Measurements from ENCODE around the gene ZNF547. TPM values are rescaled to one million over a fixed set of nuclear protein-coding genes. Genes with fewer than 3 reads are reported as not detected.

Gene ZNF547
- total RNA-seq, 3 donors from 2014 or later (not counting 1 experiment from before 2014, with no cell fraction given): 0.48 to 1.2 (median 0.92) TPM

DNA sequence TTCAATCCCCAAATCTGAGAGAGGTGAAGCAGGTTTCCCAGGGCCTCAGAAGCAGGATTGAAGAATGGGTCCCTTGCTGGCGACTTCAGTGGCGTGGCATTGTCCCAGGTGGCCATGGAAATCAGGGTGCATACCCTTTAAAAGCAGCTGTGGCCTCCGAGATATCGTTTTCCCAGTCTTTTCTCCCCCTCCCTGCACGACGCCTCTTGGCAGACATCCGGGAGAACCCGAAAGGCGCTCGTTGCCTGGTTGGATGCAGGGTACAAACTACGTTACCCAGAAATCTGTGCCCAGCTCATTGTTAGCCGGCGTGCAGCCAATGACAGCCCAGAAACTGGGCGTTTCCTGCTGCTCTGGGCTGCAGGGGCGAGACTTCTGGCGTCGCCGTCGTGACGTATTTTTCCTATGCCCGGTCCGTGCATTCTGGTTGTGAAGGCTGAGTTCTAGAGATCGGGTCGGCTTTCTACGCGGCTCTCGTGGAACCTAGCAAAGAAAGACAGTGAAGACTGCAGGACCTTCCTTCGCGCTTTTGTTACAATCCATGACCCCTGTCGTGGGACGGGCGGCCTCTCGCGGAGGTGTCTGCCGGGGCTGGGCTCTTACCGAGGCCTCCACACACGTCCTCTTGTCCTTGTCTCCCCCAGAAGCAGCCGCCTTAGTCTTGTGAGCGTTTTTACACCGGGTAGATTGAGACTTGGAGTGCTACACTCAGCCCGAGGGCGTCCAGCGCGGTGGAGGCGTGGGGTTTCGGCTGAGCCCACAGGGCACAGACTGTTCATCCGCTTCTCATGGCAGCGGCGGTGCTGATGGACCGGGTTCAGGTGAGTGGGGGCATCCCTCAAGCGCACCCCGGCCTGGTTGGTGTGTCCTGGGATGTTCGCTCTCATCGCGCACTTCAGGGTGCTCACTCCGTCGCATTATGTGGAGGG lies 12.2 kb upstream of the ZNF547 start, which contains the start of gene ZNF304:
TSS of gene ZNF304 (plus strand) at position 395 of the 929 bp plus-strand sequence. CDS start at position 789, 394 bp downstream.
- peaks cover 25% of the 10 kb centered on the region for H3K36me3 ChIP-seq (ENCODE audit: control insufficient read depth, insufficient read depth, low read length)
- H3K27ac ChIP-seq (ENCODE audit: low read length): peak within 1 kb of the TSS; percentile 77
- Mint-ChIP-seq H3K4me1 (peaks cover 32 to 33% of the 10 kb centered on the region in 2 donors), H3K9me3 (peaks cover 9 to 17% of the 10 kb centered on the region in 2 donors), H3K36me3 (peaks cover 42% of the 10 kb centered on the region), H3K27ac (peak within 1 kb of the TSS; percentile 95 to 97), H3K27me3 (ENCODE audit: low read depth in 2 of 2) (peaks cover 8 to 16% of the 10 kb centered on the region in 2 donors), H3K4me3 (peak within 1 kb of the TSS; percentile 98)
- peaks cover 17% of the 10 kb centered on the region for H3K4me1 ChIP-seq (ENCODE audit: control insufficient read depth, insufficient read depth, low read length)
- peak; percentile 75 to 91 for DNase-seq
- peaks cover 2% of the 10 kb centered on the region for H3K27me3 ChIP-seq (ENCODE audit: control insufficient read depth, insufficient read depth, low read length)
- no peak for TF ChIP-seq CTCF (IDR thresholded peaks at IDR 0.05)
- peaks cover 25% of the 10 kb centered on the region for H3K9me3 ChIP-seq (ENCODE audit: control insufficient read depth, insufficient read depth, low read length)
- peak within 1 kb of the TSS; percentile 91 for H3K4me3 ChIP-seq (ENCODE audit: low read length)
- intact Hi-C loops (cut with micrococcal nuclease): loop anchor here (1.0 to 5.0 kb wide), 6 partner anchors 12 to 110 kb away; partner anchors contain the start of genes TRAPPC2B, ZNF17, ZNF460 and ZNF543
- 3% methylated on average over 57 of the region's 57 CpGs for WGBS (ENCODE audit: insufficient coverage)
- ATAC-seq: peak; percentile 94 to 99 (median 98)

GRCh38 chr19:57351867-57352266 lies 11.5 kb upstream of the ZNF547 start:
- H3K4me3 ChIP-seq (ENCODE audit: low read length): peak overlapping the region; percentile 91
- Mint-ChIP-seq H3K36me3 (peaks cover 49% of the 10 kb centered on the region), H3K27me3 (ENCODE audit: low read depth in 2 of 2) (peaks cover 4 to 10% of the 10 kb centered on the region in 2 donors), H3K27ac (peak overlapping the region; percentile 95 to 97), H3K4me1 (peaks cover 32 to 33% of the 10 kb centered on the region in 2 donors), H3K4me3 (peak overlapping the region; percentile 98), H3K9me3 (peaks cover 9 to 20% of the 10 kb centered on the region in 2 donors)
- H3K27me3 ChIP-seq (ENCODE audit: control insufficient read depth, insufficient read depth, low read length): no peaks in the 10 kb centered on the region
- DNase-seq (no peak), ATAC-seq (no peak)
- no peak overlapping the region for H3K27ac ChIP-seq (ENCODE audit: low read length)
- 24% methylated on average over 7 of the region's 7 CpGs for WGBS (ENCODE audit: insufficient coverage)
- intact Hi-C loops (cut with micrococcal nuclease): loop anchor here (1.0 to 5.0 kb wide), 6 partner anchors 11 to 111 kb away; partner anchors contain the start of genes TRAPPC2B, ZNF17, ZNF460 and ZNF543
- peaks cover 32% of the 10 kb centered on the region for H3K9me3 ChIP-seq (ENCODE audit: control insufficient read depth, insufficient read depth, low read length)
- TF ChIP-seq CTCF (IDR thresholded peaks at IDR 0.05): no peak
- peaks cover 17% of the 10 kb centered on the region for H3K4me1 ChIP-seq (ENCODE audit: control insufficient read depth, insufficient read depth, low read length)
- H3K36me3 ChIP-seq (ENCODE audit: control insufficient read depth, insufficient read depth, low read length): peaks cover 33% of the 10 kb centered on the region

GRCh38 chr19:57355916-57356315 lies 7.4 kb upstream of the ZNF547 start:
- Mint-ChIP-seq H3K36me3 (peaks cover 63% of the 10 kb centered on the region), H3K9me3 (peaks cover 9 to 20% of the 10 kb centered on the region in 2 donors), H3K4me3 (no peak overlapping the region), H3K27me3 (ENCODE audit: low read depth in 2 of 2) (no peaks in the 10 kb centered on the region), H3K27ac (no peak overlapping the region), H3K4me1 (peaks cover 27 to 29% of the 10 kb centered on the region in 2 donors)
- peaks cover 12% of the 10 kb centered on the region for H3K4me1 ChIP-seq (ENCODE audit: control insufficient read depth, insufficient read depth, low read length)
- peaks cover 36% of the 10 kb centered on the region for H3K36me3 ChIP-seq (ENCODE audit: control insufficient read depth, insufficient read depth, low read length)
- WGBS (ENCODE audit: insufficient coverage): 93% methylated on average over 3 of the region's 4 CpGs
- no peaks in the 10 kb centered on the region for H3K27me3 ChIP-seq (ENCODE audit: control insufficient read depth, insufficient read depth, low read length)
- H3K9me3 ChIP-seq (ENCODE audit: control insufficient read depth, insufficient read depth, low read length): peaks cover 56% of the 10 kb centered on the region
- intact Hi-C loops (cut with micrococcal nuclease): no loop called here
- no peak overlapping the region for H3K27ac ChIP-seq (ENCODE audit: low read length)
- ATAC-seq (no peak), DNase-seq (no peak)
- TF ChIP-seq CTCF (IDR thresholded peaks at IDR 0.05): no peak
- H3K4me3 ChIP-seq (ENCODE audit: low read length): no peak overlapping the region
